GM12873 (cell line): ENCODE data around the gene NR3C1.

Source experiments
- CTCF ChIP-seq: IDR thresholded peaks from 2 replicates; pipeline ENCODE4 v1.5.1; 2012; ENCODE audit warnings: low read depth, mild to moderate bottlenecking, moderate library complexity, low read length, control low read depth; ENCODE audit not compliant: insufficient read depth; ENCODE audit errors: missing control alignments

NR3C1 gene

GRCh38 chr5:143319437-143320227, 83.9 kb downstream of the NR3C1 start:
- no peak for TF ChIP-seq CTCF

GRCh38 chr5:143318833-143319232, 84.7 kb downstream of the NR3C1 start:
- TF ChIP-seq CTCF = no peak

GRCh38 chr5:143318270-143318669, 85.2 kb downstream of the NR3C1 start:
- no peak for TF ChIP-seq CTCF

GRCh38 chr5:143316844-143317631, 86.4 kb downstream of the NR3C1 start:
- no peak for TF ChIP-seq CTCF

- no peak for TF ChIP-seq CTCF
These were observed 87.1 kb downstream of the NR3C1 start for GRCh38 chr5:143316337-143316736.

- TF ChIP-seq CTCF = no peak
These were observed 87.6 kb downstream of the NR3C1 start for GRCh38 chr5:143315929-143316328.

GRCh38 chr5:143315214-143315613, 88.3 kb downstream of the NR3C1 start:
- TF ChIP-seq CTCF = no peak
